GM18508 (cell line): ENCODE measurements around the gene MAD2L1BP.

Experiments used
- ATAC-seq: cut with Tn5 transposase; IDR thresholded peaks from one replicate; pipeline ENCODE4 v1.9.1; 2021; ENCODE audit warnings: moderate number of reproducible peaks; ENCODE audit not compliant: insufficient read depth, unreplicated experiment

The MAD2L1BP gene

GRCh38 chr6:43665376-43665775 lies 29.7 kb downstream of the MAD2L1BP start:
- ATAC-seq: no peak

DNA sequence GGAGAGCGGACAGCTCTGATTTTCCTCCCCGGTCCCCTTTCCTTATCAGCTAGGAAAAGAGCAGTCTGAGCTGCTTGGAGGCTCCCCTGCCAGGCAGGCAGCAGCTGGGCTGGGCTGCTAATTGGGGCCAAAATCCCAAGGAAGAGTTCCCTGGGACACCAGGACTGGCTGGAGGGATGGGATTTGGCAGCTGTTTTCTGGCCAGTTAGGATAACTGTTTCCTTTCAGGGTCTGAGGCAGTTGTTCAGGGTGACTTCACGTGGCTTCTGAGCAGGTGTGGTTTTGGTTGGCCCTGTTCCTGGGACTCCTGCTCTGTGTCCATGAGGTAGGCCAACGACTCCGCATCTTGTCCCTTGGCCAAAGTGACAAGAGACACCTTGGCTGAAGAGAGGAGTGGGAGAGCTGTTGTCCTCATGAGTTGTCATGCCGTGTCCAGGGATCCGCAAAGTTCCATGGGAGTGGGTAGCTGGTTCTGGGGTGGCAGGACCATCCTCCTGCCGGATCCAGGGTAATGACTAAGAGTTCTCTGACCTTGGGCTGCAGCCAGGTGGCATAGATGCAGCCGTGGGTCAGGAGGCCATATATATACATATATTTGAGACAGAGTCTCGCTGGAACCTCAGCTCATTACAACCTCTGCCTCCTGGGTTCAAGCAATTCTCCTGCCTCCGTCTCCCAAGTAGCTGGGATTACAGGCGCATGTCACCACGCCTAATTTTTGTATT lies 30.7 kb downstream of the MAD2L1BP start:
- no peak for ATAC-seq

- ATAC-seq: no peak
These were observed 31.9 kb downstream of the MAD2L1BP start for GRCh38 chr6:43667245-43668150.

DNA sequence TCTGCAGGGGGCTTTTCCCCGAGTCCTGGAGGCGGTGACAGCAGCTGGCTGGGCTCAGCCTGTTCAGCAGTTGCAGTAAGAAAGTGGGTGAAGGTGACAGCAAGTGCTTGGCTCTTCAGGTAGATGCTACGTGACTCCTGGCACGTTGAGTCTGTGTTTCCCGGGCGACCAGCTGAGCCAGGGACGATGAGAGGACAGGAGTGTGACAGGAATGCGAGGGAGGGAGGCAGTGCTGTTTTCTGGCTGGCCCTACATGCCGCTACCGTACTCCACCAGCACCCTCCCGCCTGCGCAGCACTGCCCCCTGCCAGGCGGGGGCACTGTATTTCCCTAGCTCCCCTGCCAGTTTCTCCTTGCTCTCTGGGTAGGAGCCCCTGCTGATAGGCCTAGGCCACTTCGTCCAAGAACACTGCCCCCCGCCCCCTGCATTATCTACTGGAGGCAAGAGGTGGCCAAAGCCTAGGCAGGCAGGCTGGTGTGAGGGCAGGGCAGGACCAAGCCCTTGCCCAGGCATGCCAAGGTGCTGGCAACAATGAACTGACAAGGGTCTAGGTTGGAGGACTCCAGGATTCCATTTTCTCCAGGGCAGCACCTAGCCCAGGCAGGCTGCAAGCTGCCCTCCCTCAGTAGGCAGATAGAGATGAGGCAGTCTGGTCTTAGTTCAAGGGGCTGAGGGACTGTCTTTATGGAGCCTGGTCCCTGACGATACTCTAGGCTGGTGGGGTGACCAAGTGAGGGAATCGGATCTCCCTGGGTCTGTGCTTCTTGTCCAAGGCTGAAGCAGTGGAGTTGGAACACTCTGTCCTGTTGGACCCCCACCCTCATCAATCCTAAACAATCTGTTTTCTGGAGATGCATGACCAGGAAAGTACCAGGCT lies 32.8 kb downstream of the MAD2L1BP start:
- ATAC-seq: no peak

DNA sequence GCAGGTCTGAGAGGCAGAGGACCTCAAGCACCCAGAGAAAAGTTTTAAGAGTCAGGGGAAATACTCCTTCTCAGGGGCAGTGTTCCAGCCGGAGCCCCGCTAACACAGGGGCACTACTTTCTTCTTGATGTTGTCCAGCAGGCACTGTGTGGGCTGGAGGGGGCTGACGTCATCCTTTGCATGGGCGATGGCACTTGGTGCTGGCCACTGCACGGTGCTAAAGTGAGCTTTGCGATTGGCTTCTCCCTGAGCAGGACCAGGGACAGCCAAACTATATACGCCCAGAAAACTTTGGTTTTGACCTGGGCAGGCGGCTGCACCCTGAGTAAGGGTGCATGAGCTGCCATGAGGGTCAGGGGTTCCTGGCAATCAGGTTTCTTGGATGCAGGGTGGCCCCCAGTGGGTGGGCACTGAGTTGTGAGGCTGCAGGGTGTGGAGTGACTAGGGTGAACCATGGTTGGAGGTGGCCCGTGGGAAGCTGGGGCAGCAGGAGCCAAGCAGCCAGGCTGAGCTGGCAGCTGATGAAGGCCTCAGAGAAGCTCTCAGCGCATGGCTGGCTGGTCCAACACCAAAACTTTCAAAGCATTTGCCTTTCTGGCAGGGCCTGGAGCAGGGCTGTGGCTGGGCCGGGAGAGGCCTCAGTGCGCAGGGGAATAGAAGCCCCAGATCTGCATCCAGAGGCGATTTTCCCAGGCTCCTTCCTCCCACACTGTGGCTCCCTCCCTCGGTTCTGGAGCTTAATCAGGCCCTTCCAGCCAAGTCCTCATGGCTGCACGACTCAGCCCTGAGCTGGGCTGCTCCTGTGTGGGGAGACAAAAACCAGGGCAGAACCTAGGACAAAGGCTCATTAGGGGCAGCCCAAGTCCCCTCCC lies 33.6 kb downstream of the MAD2L1BP start:
- no peak for ATAC-seq

DNA sequence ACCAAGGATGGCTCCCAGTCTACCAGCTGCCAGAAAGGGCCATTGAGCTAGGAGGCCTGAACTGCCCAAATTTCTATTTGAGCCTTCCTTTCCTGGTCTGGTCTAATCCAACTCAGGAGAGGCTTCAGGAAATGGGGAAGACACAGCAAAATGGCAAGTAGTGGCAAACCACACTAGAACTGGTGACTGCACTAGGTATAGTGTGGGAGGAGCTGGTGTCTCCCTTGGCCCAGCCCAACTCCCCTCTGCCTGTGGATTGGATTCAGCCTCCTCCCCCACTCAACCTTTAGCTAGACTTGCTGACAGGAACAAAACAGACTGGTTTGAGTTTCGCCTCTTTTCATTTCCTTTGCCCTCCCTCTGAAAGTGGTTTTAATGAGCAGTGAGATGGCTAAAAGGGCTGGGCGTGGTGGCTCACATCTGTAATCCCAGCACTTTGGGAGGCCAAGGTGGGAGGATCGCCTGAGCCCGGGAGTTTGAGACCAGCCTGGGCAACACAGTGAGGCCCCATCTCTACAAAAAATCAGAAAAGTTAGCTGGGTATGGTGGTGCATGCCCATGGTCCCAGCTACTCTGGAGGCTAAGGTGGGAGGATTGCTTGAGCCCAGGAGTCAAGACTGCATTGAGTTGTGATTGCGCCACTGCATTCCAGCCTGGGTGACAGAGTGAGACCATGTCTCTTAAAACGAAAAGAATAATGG lies 34.4 kb downstream of the MAD2L1BP start:
- no peak for ATAC-seq

- no peak for ATAC-seq
These were observed 35.0 kb downstream of the MAD2L1BP start for GRCh38 chr6:43670623-43670986.

- ATAC-seq: no peak
These were observed 35.6 kb downstream of the MAD2L1BP start for GRCh38 chr6:43671011-43671800.

DNA sequence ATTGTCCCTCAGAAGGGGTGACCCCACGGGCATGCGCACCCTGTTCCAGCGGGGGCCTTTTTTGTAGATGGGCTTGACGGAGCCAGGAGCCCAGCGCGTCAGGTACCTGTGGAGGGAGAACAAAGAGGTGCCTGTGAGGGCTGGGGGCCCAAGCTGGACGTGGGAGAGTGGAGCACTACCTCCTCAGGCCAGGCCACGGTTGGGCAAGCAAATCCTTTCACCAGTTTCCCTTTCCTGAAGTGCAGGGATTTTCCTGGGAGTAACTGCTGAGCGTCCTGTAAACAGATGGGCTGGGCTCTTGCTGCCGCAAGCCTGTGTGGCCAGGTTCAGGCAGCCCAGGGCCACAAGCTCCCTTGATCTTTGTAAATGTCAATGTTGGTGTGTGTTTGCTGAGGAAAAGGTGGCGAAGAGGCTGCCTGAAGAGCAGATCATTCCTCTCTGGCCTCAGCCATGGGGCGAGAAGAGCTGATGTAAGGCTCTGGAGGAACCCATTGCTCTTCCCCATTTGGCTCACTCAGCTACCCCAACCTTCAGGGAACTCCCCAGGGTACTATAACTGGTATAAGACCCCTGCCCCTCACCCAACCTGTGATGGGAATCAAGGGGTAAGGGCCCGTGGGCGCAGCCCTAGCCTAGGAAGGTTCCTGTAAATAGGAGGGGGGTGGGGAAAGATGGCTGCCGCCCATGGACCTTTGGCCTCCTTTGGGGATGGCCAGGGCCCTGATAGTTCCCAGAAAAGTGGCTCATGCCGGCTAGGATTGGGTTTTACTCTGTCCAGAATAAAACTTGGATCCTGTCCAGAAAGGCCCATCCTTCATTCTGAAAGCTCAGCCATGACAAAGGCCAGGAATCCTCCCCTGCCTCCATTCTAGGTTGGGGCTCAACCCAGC lies 36.4 kb downstream of the MAD2L1BP start:
- ATAC-seq: no peak

GRCh38 chr6:43673444-43674084 lies 37.9 kb downstream of the MAD2L1BP start:
- ATAC-seq: no peak

- ATAC-seq: no peak
These were observed 38.7 kb downstream of the MAD2L1BP start for GRCh38 chr6:43674291-43674690.

DNA sequence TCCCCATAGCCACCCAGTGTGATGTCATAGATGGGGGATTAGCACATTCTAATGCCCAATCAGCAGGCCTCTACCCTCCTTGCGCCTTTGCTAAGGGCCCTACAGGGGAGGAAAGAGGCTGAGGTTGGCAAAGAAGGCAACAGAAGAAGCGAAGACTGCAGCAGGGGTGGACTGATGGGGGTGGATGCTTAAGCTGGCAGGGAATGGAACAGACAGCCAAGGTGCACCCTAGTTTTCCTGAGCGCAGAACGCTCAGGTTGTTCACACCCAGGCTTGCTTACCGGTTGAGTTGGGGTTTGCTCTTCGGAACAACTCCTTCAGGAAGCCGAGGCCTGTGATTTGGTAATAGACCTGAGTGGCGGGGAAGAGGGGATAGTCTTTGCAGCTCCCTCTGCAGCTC lies 39.3 kb downstream of the MAD2L1BP start:
- no peak for ATAC-seq

GRCh38 chr6:43676962-43677606 lies 41.4 kb downstream of the MAD2L1BP start:
- no peak for ATAC-seq

- no peak for ATAC-seq
These were observed 42.1 kb downstream of the MAD2L1BP start for GRCh38 chr6:43677759-43678158.

GRCh38 chr6:43678341-43678740 lies 42.7 kb downstream of the MAD2L1BP start:
- no peak for ATAC-seq

GRCh38 chr6:43679057-43679456 lies 43.4 kb downstream of the MAD2L1BP start:
- ATAC-seq: no peak
